Parathyroid adenoma (tissue), 2 donors: Measurements from ENCODE around the gene SHISA6.

ENCODE experiments used
- H2AFZ ChIP-seq: fragments of 300-600 bp; sonication (generic); one replicate; pipeline ENCODE4 v1.7.0; 2017; ENCODE audit warnings: antibody characterized with exemption, mild to moderate bottlenecking
- H3K27ac ChIP-seq: fragments of 300-600 bp; sonication (generic); one replicate; pipeline ENCODE4 v1.7.0; 2017
- H3K27me3 ChIP-seq: fragments of 300-600 bp; sonication (generic); one replicate; pipeline ENCODE4 v1.7.0; 2017; ENCODE audit warnings: low read length; ENCODE audit not compliant: control insufficient read depth, insufficient read depth
- H3K36me3 ChIP-seq: fragments of 300-600 bp; sonication (generic); one replicate; pipeline ENCODE4 v1.7.0; 2017; ENCODE audit warnings: low read length; ENCODE audit not compliant: control insufficient read depth, insufficient read depth
- H3K4me1 ChIP-seq: fragments of 300-600 bp; sonication (generic); one replicate; pipeline ENCODE4 v1.7.0; 2017; ENCODE audit warnings: control low read depth
- H3K4me2 ChIP-seq: fragments of 300-600 bp; sonication (generic); one replicate; pipeline ENCODE4 v1.7.0; 2017; ENCODE audit warnings: low read length
- H3K4me3 ChIP-seq: fragments of 300-600 bp; sonication (generic); one replicate; pipeline ENCODE4 v1.7.0; 2017; ENCODE audit warnings: low read depth, low read length
- H3K79me2 ChIP-seq: fragments of 300-600 bp; sonication (generic); one replicate; pipeline ENCODE4 v1.7.0; 2017; ENCODE audit warnings: control low read depth
- H3K9ac ChIP-seq: fragments of 300-600 bp; sonication (generic); one replicate; pipeline ENCODE4 v1.7.0; 2017; ENCODE audit warnings: mild to moderate bottlenecking
- H3K9me3 ChIP-seq: fragments of 300-600 bp; sonication (generic); one replicate; pipeline ENCODE4 v1.7.0; 2017; ENCODE audit warnings: low read length; ENCODE audit not compliant: control insufficient read depth
- CTCF ChIP-seq: fragments of 300-600 bp; sonication (generic); IDR thresholded peaks from one replicate; pipeline ENCODE4 v1.7.0; 2017; ENCODE audit warnings: antibody characterized with exemption, mild to moderate bottlenecking
- donor health status: primary hyperparathyroidism.

Gene SHISA6

GRCh38 chr17:11351479-11351878, 110.5 kb downstream of the SHISA6 start:
- H3K9me3 ChIP-seq: no peaks in the 10 kb centered on the region
- no peaks in the 10 kb centered on the region for H3K4me1 ChIP-seq
- H3K4me3 ChIP-seq: no peak overlapping the region
- H3K79me2 ChIP-seq: no peaks in the 10 kb centered on the region
- no peak overlapping the region for H3K4me2 ChIP-seq
- H3K27ac ChIP-seq: no peak overlapping the region
- H3K27me3 ChIP-seq: no peaks in the 10 kb centered on the region
- TF ChIP-seq CTCF: no peak
- no peak overlapping the region for H3K9ac ChIP-seq
- H2AFZ ChIP-seq: no peak overlapping the region
- no peaks in the 10 kb centered on the region for H3K36me3 ChIP-seq

- H3K9ac ChIP-seq: no peak overlapping the region
- no peaks in the 10 kb centered on the region for H3K27me3 ChIP-seq
- H3K4me3 ChIP-seq: no peak overlapping the region
- TF ChIP-seq CTCF: no peak
- H3K36me3 ChIP-seq: no peaks in the 10 kb centered on the region
- H3K79me2 ChIP-seq: no peaks in the 10 kb centered on the region
- H3K27ac ChIP-seq: no peak overlapping the region
- no peak overlapping the region for H3K4me2 ChIP-seq
- no peaks in the 10 kb centered on the region for H3K9me3 ChIP-seq
- no peaks in the 10 kb centered on the region for H3K4me1 ChIP-seq
- no peak overlapping the region for H2AFZ ChIP-seq
Observed at GRCh38 chr17:11353601-11354000, 112.6 kb downstream of the SHISA6 start.

DNA sequence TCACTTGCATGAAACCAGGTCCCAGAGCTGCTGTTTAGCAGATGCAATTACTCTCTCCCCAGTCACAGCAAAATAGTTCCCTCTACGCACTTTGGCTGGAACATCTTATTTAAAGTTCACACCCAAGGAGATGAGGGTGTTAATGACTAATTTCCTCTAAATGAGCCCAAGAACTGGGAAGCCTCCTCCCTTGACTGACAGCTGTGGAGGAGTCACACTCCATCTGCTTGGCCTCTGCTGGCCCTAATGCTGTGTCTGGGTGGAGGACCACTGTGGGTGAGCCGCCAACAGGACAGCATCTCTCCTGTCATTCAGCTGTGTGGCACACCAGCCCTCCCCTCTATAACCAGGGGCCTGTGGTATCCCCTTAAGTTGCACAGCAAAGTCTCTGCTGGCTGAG, 115.4 kb downstream of the SHISA6 start:
- no peak overlapping the region for H3K4me3 ChIP-seq
- H3K27ac ChIP-seq: no peak overlapping the region
- H3K4me1 ChIP-seq: no peaks in the 10 kb centered on the region
- no peak overlapping the region for H2AFZ ChIP-seq
- no peak for TF ChIP-seq CTCF
- H3K27me3 ChIP-seq: no peaks in the 10 kb centered on the region
- H3K9ac ChIP-seq: no peak overlapping the region
- H3K4me2 ChIP-seq: no peak overlapping the region
- H3K36me3 ChIP-seq: no peaks in the 10 kb centered on the region
- no peaks in the 10 kb centered on the region for H3K9me3 ChIP-seq
- no peaks in the 10 kb centered on the region for H3K79me2 ChIP-seq

- Histone ChIP-seq H3K4me1 (peaks cover 4% of the 10 kb centered on the region), H3K9me3 (no peaks in the 10 kb centered on the region), H3K4me3 (no peak overlapping the region), H3K4me2 (no peak overlapping the region), H3K36me3 (no peaks in the 10 kb centered on the region), H3K27me3 (no peaks in the 10 kb centered on the region), H3K27ac (no peak overlapping the region), H3K79me2 (no peaks in the 10 kb centered on the region), H3K9ac (no peak overlapping the region), H2AFZ (no peak overlapping the region)
- TF ChIP-seq CTCF: no peak
Observed at GRCh38 chr17:11363565-11364117, 122.6 kb downstream of the SHISA6 start.

DNA sequence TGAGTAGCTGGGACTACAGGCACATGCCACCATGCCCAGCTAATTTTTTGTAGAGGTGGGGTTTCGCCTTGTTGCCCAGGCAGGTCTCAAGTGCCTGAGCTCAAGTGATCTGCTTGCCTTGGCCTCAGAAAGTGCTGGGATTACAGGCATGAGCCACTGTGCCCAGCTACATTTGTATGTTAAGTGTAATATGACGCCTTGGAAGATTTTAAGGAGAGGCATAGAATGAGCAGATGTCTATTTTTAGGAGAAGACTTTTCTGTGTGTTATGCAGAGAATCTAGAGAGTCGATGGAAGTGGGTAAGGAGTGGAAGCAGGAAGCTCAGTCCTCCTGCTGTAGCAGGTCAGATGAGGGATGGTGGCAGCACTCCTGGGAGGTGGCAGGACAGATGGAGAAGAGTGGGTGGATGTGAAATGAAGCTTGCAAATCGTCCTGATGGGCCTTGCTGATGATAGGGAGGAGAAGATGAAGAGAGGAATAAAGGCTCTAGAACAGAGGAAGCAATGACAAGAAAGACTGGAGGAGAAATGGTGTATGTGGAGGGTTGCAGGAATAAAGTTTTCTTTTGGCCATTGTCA, 125.3 kb downstream of the SHISA6 start:
- no peak overlapping the region for H3K9ac ChIP-seq
- no peaks in the 10 kb centered on the region for H3K36me3 ChIP-seq
- no peak overlapping the region for H3K4me3 ChIP-seq
- H3K79me2 ChIP-seq: no peaks in the 10 kb centered on the region
- no peak overlapping the region for H3K27ac ChIP-seq
- no peak for TF ChIP-seq CTCF
- H3K4me1 ChIP-seq: peaks cover 4% of the 10 kb centered on the region
- H3K9me3 ChIP-seq: no peaks in the 10 kb centered on the region
- H2AFZ ChIP-seq: no peak overlapping the region
- no peak overlapping the region for H3K4me2 ChIP-seq
- H3K27me3 ChIP-seq: no peaks in the 10 kb centered on the region
